Measurements from ENCODE around the gene SCUBE1. TPM values are rescaled to one million over a fixed set of nuclear protein-coding genes. Genes with fewer than 3 reads are reported as not detected.

The SCUBE1 gene
- total RNA-seq, 4 donors from 2014 or later, result 0.28 to 3.7 (median 1.7) TPM

GRCh38 chr22:43310311-43310710, 32.9 kb downstream of the SCUBE1 start:
- no peak for DNase-seq (ENCODE audit: low spot score)
- no peak for ATAC-seq (ENCODE audit: low FRiP score)

GRCh38 chr22:43308836-43309235, 34.3 kb downstream of the SCUBE1 start:
- DNase-seq (ENCODE audit: low spot score), result no peak
- ATAC-seq (ENCODE audit: low FRiP score), result no peak
- TF ChIP-seq, protein P1, sequence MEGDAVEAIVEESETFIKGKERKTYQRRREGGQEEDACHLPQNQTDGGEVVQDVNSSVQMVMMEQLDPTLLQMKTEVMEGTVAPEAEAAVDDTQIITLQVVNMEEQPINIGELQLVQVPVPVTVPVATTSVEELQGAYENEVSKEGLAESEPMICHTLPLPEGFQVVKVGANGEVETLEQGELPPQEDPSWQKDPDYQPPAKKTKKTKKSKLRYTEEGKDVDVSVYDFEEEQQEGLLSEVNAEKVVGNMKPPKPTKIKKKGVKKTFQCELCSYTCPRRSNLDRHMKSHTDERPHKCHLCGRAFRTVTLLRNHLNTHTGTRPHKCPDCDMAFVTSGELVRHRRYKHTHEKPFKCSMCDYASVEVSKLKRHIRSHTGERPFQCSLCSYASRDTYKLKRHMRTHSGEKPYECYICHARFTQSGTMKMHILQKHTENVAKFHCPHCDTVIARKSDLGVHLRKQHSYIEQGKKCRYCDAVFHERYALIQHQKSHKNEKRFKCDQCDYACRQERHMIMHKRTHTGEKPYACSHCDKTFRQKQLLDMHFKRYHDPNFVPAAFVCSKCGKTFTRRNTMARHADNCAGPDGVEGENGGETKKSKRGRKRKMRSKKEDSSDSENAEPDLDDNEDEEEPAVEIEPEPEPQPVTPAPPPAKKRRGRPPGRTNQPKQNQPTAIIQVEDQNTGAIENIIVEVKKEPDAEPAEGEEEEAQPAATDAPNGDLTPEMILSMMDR (IDR thresholded peaks at IDR 0.05), result no peak

More at GRCh38 chr22:43310311-43310710, 32.9 kb downstream of the SCUBE1 start:
- TF ChIP-seq, protein P1 (IDR thresholded peaks at IDR 0.05), result no peak

DNA sequence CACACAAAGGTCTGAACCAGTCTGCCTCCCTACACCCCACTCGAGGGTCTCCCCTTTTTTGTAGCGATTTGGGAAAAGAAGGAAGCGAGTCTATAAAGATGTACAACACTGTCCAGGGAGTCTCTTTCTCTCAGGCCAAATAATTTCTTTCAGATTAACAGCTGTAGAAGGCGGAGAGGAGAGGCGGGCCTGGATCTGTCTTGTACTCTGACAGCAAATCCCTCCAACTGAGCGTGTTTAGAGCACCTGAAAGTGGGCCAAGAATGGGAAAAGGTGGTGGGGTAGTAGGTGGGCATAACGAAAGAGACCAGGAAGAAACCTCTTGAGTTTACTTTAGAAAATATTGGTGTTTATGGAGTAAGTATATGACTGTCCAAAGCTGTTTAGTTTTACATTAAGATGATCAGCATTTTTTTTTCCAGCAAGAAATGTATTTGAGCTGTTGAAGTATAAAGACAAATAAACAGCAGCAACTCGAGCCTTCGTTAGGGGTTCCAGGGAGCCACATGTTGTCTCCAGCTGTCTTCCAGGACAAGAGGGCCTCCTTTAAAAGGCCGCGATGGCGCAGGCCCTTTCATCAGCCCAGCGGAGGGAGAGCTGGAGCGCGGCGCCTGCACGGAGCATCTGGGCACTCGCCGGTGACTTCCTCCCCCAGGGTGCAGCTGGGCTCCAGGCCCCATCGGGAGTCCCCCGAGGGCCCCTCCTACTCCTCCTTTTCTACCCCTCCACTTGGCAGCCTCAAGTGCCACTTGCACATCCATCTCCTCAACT, 34.9 kb downstream of the SCUBE1 start:
- DNase-seq (ENCODE audit: low spot score) (no peak), ATAC-seq (ENCODE audit: low FRiP score) (no peak)
- TF ChIP-seq, protein P1 (IDR thresholded peaks at IDR 0.05), result no peak

- TF ChIP-seq, protein P1 (IDR thresholded peaks at IDR 0.05), result no peak
- DNase-seq (ENCODE audit: low spot score) (no peak), ATAC-seq (ENCODE audit: low FRiP score) (no peak)
Observed at GRCh38 chr22:43305806-43306205, 37.4 kb downstream of the SCUBE1 start.

DNA sequence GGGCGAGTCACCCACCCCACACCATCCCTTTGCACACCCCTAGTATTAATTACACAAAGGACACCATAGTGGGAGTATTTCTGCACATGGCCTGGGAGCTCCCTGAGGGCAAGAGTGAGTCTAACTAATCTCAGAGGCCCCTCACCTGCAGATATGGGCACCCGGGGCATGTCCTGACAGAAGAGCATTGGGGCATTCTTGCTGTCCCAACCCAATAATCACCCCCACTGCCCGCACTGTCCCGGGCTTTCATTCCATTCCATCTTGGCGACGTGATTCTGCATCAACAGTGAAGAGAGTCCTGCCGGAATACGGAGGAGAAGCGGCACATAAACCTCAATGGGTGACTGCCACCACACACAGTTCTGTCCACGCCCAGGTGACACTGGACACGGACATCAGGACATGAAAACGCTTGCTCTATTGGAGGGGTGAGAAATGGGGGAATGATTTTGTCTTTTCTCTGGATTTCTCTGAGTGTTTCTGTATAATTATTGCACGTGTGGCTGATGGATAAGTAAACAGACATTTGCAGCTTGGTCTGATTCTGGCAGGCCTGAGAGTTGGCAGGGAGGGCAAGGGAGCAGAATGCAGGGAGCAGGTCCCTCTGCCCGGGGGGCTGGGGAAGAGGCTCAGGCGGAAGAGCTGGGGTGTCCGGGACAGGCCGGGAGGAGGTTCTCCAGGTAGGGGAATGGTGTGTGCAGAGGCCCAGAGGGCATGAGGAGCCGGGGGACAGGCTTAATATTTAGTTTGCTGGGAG, 38.2 kb downstream of the SCUBE1 start:
- TF ChIP-seq, protein P1 (IDR thresholded peaks at IDR 0.05), result no peak
- no peak for DNase-seq (ENCODE audit: low spot score)
- ATAC-seq (ENCODE audit: low FRiP score), result no peak

GRCh38 chr22:43303751-43304150, 39.4 kb downstream of the SCUBE1 start:
- DNase-seq (ENCODE audit: low spot score) (no peak), ATAC-seq (ENCODE audit: low FRiP score) (no peak)
- TF ChIP-seq, protein P1 (IDR thresholded peaks at IDR 0.05), result no peak

All from omental fat pad (tissue), 4 donors.